Uterus (tissue), 4 donors: ENCODE measurements around the gene LDB3. TPM values are rescaled to one million over a fixed set of nuclear protein-coding genes. Genes with fewer than 3 reads are reported as not detected.

Experiments used
- DNase-seq, 2 donors: peaks; one replicate each; pipeline ENCODE4 v3.0.0-alpha.2; 2019 to 2020
- H3K27ac ChIP-seq, 2 donors: fragments of 200-600 bp; sonication (generic); 1 replicate in 1 of 2; 2 replicates in 1 of 2; pipeline ENCODE4 v1.5.1; 2016 to 2018
- H3K27me3 ChIP-seq, 2 donors: fragments of 200-600 bp; sonication (generic); one replicate each; pipeline ENCODE4 v1.5.1; 2018 to 2019; ENCODE audit warnings: control low read depth in 1 of 2
- H3K36me3 ChIP-seq, 2 donors: fragments of 200-600 bp; sonication (generic); one replicate each; pipeline ENCODE4 v1.5.1; 2019; ENCODE audit warnings: control low read depth in 1 of 2
- H3K4me1 ChIP-seq, 2 donors: fragments of 200-600 bp; sonication (generic); one replicate each; pipeline ENCODE4 v1.5.1; 2018 to 2019; ENCODE audit warnings: control low read depth in 1 of 2
- H3K4me3 ChIP-seq, 2 donors: fragments of 200-600 bp; sonication (generic); 1 replicate in 1 of 2; 2 replicates in 1 of 2; pipeline ENCODE4 v1.5.1; 2018 to 2019; ENCODE audit warnings: mild to moderate bottlenecking in 1 of 2
- H3K9me3 ChIP-seq, 2 donors: fragments of 200-600 bp; sonication (generic); one replicate each; pipeline ENCODE4 v1.5.1; 2019; ENCODE audit warnings: control low read depth in 1 of 2
- POLR2A ChIP-seq, 2 donors: fragments of 450-650 bp; IDR thresholded peaks; one replicate each; pipeline ENCODE4 v1.6.1; 2016; ENCODE audit warnings: antibody characterized with exemption in 2 of 2, mild to moderate bottlenecking in 1 of 2, moderate library complexity in 1 of 2
- intact Hi-C: fragments of 100-400 bp; cut with DNase I; formaldehyde crosslinking; loops from one replicate; pipeline ENCODE4 v1.15.1; 2023; ENCODE audit warnings: low total_unique reads
- total RNA-seq, 4 donors: library from RNA; depleted of rRNA in 3 of 4; stranded (reverse); fragments of >200 nt in 3 of 4; gene quantifications; one replicate each; pipeline versions ENCODE4 v1.1.0 to v1.2.4, GENCODE V29; 2014 to 2023
- TF ChIP-seq, protein P1 (sequence below), 4 experiments: fragments of 200-600 bp in 2 of 4; fragments of 450-650 bp in 2 of 4; sonication (generic) in 2 of 4; IDR thresholded peaks; one replicate each; pipeline ENCODE4 v1.5.1; 2016 to 2019; ENCODE audit warnings: antibody characterized with exemption in 4 of 4, mild to moderate bottlenecking in 2 of 4, moderate library complexity in 1 of 4
- donor health status: DM: yes; HTN: yes; CAD: no.

The LDB3 gene
- 10 to 100 TPM in 1 of 4 donors, 1 to 10 TPM in 2, under 1 TPM in 1; 0.97 to 33.4 (median 4.2) TPM for total RNA-seq

DNA sequence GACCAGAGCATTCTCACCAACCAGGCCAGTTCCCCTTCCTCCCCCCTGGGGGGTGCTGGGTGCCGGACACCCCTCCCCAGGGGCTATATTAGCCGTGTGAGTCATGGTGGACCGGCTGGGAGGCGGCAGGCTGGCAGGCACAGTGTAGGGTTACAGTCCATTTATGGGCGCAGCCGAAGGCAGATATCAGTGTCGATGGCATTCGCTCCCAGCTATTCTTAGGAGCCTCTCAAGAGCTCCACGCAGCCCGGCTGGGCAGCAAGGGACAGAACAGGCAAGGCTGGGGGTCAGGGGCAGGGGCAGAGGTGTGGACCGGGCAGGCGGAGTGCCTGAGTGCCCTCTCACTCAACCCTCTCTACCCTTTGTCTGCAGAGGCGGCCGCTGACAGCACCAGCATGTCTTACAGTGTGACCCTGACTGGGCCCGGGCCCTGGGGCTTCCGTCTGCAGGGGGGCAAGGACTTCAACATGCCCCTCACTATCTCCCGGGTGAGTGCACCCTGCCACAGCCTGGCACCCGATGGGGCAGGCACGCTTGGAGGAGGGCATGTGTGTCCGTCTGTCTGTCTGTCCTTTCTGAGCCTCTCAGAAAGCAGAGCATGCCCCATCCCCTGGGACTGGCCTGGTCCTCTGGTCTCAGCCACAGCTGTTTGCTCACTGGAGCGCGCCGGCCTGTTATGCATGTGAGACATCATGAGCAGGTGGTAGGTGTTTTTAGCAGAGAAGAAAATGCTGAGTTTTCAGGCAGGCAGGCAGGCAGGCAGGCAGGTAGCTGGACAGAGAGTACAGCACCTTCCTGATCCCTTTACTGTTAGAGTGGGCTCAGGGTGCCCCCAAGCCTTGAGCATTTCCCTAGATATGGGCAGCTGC lies at the start of gene LDB3:
LDB3 (plus strand) TSS at position 215 of the 869 bp plus-strand sequence; CDS start at position 396, 181 bp downstream.
- peak; percentile 57 to 77 for DNase-seq
- Histone ChIP-seq H3K9me3 (no peaks in the 10 kb centered on the region), H3K4me3 (peak within 1 kb of the TSS; percentile 20 to 35), H3K36me3 (no peaks in the 10 kb centered on the region), H3K27ac (peak within 1 kb of the TSS; percentile 73 to 84), H3K4me1 (no peaks in the 10 kb centered on the region), H3K27me3 (no peaks in the 10 kb centered on the region)
- TF ChIP-seq, protein P1, sequence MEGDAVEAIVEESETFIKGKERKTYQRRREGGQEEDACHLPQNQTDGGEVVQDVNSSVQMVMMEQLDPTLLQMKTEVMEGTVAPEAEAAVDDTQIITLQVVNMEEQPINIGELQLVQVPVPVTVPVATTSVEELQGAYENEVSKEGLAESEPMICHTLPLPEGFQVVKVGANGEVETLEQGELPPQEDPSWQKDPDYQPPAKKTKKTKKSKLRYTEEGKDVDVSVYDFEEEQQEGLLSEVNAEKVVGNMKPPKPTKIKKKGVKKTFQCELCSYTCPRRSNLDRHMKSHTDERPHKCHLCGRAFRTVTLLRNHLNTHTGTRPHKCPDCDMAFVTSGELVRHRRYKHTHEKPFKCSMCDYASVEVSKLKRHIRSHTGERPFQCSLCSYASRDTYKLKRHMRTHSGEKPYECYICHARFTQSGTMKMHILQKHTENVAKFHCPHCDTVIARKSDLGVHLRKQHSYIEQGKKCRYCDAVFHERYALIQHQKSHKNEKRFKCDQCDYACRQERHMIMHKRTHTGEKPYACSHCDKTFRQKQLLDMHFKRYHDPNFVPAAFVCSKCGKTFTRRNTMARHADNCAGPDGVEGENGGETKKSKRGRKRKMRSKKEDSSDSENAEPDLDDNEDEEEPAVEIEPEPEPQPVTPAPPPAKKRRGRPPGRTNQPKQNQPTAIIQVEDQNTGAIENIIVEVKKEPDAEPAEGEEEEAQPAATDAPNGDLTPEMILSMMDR (IDR thresholded peaks at IDR 0.05): no peak
- peak; percentile 12 to 44 for TF ChIP-seq POLR2A (IDR thresholded peaks at IDR 0.05)
- intact Hi-C loops: no loop called here

- TF ChIP-seq, protein P1 (IDR thresholded peaks at IDR 0.05): no peak
- TF ChIP-seq POLR2A (IDR thresholded peaks at IDR 0.05): no peak
- Histone ChIP-seq H3K4me1 (peaks cover 0 to 4% of the 10 kb centered on the region in 2 donors), H3K9me3 (no peaks in the 10 kb centered on the region), H3K4me3 (no peak overlapping the region), H3K36me3 (no peaks in the 10 kb centered on the region), H3K27ac (no peak overlapping the region), H3K27me3 (no peaks in the 10 kb centered on the region)
- no peak for DNase-seq
- intact Hi-C loops: no loop called here
Observed at GRCh38 chr10:86628311-86628710, 40.0 kb upstream of the LDB3 start.

DNA sequence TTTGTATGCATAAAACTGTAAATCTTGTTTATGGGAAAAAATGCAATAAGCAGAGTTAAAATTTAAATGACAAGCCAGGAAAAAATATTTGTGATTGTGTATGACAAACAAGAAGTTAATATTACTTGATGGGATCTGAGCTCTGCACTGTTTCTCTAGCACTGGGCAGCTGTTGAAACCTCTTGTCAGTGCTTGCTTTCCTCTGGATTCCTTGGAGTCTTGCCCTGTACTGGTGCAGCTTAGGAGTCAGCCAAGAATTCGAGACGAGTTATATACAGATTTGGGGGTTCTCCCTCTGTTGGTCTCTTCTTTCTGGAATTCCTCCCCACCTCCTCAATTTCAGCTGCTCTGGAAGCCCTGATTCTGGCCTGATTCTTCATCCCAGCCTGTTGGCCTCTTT lies 38.2 kb upstream of the LDB3 start:
- no peaks in the 10 kb centered on the region for H3K36me3 ChIP-seq
- TF ChIP-seq POLR2A (IDR thresholded peaks at IDR 0.05): no peak
- TF ChIP-seq, protein P1 (IDR thresholded peaks at IDR 0.05): no peak
- H3K4me3 ChIP-seq: no peak overlapping the region
- H3K27ac ChIP-seq: no peak overlapping the region
- H3K27me3 ChIP-seq: no peaks in the 10 kb centered on the region
- no peak for DNase-seq
- H3K4me1 ChIP-seq: peaks cover 0 to 4% of the 10 kb centered on the region in 2 donors
- no peaks in the 10 kb centered on the region for H3K9me3 ChIP-seq
- intact Hi-C loops: no loop called here

GRCh38 chr10:86632009-86632800 lies 36.1 kb upstream of the LDB3 start:
- Histone ChIP-seq H3K9me3 (no peaks in the 10 kb centered on the region), H3K4me3 (peak overlapping the region; percentile 6 to 23), H3K36me3 (no peaks in the 10 kb centered on the region), H3K27me3 (no peaks in the 10 kb centered on the region), H3K27ac (no peak overlapping the region), H3K4me1 (peaks cover 0 to 4% of the 10 kb centered on the region in 2 donors)
- TF ChIP-seq POLR2A (IDR thresholded peaks at IDR 0.05): no peak
- TF ChIP-seq, protein P1 (IDR thresholded peaks at IDR 0.05): peak in 2 of 4 experiments; percentile 24 to 35
- no peak for DNase-seq
- intact Hi-C loops: no loop called here
